ACC112 (cell line): ENCODE data around the gene PDE3B.
"Not testable (repeated sequence)": the region's sequence is repeated elsewhere in the genome, so short reads cannot be mapped to it uniquely, and the experiment has no call there.

Experiments used
- H2AFZ ChIP-seq: fragments of 200-600 bp; sonication (generic); one replicate; pipeline ENCODE4 v1.6.0; 2017; ENCODE audit warnings: antibody characterized with exemption, low read length; ENCODE audit not compliant: unreplicated experiment
- H3K27ac ChIP-seq: fragments of 200-600 bp; sonication (generic); 2 replicates; pipeline ENCODE4 v1.5.1; 2014; ENCODE audit warnings: low read depth, mild to moderate bottlenecking, antibody characterized with exemption, low read length, moderate library complexity
- H3K27me3 ChIP-seq: fragments of 200-600 bp; sonication (generic); 2 replicates; pipeline ENCODE4 v1.6.1; 2014; ENCODE audit warnings: mild to moderate bottlenecking, antibody characterized with exemption, low read length, moderate library complexity, mixed read lengths; ENCODE audit not compliant: insufficient read depth
- H3K36me3 ChIP-seq: fragments of 200-600 bp; sonication (generic); 2 replicates; pipeline ENCODE4 v1.6.1; 2016; ENCODE audit warnings: mild to moderate bottlenecking, antibody characterized with exemption, low read length, moderate library complexity, mixed read lengths; ENCODE audit not compliant: insufficient read depth
- H3K4me1 ChIP-seq: fragments of 200-600 bp; sonication (generic); one replicate; pipeline ENCODE4 v1.6.1; 2016; ENCODE audit warnings: low read length, mixed read lengths; ENCODE audit not compliant: insufficient read depth, unreplicated experiment, control insufficient read depth
- H3K4me3 ChIP-seq: fragments of 200-600 bp; sonication (generic); 2 replicates; pipeline ENCODE4 v1.5.1; 2014; ENCODE audit warnings: mild to moderate bottlenecking, low read depth, low read length
- H3K79me2 ChIP-seq: fragments of 200-600 bp; sonication (generic); one replicate; pipeline ENCODE4 v1.6.0; 2016; ENCODE audit warnings: low read length; ENCODE audit not compliant: control insufficient read depth, unreplicated experiment, insufficient read depth

PDE3B gene

DNA sequence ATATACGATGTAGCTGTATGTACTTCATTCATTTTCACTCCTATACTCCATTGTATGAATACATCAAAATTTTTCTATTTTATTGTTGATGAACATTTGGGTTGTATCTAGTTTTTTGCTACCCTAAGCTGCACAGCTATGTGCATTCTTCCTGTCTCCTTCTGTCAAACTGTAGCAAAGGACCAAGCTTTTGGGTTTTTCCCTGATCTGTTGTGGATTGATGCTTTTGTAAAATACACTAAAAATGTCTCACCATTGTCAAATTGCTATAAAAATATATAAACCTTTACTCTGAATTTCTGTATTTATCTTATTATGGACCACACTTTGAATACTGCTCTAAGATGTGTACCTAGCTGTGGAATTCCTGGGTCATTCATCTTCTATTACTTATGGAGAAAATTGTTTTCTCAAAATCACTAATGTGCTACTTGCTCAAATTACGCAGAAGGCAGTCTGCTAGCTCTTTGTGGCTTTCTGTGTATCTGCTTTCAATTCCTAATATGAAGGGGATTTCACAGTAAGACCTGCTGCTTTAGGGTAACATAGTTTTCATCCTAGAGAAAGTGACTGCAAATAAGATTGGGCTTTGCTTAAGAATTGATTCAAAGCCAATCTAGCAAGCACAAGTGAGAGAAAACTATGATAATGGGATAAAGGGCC, 125.1 kb downstream of the PDE3B start:
- H3K79me2 ChIP-seq = no peaks in the 10 kb centered on the region
- H2AFZ ChIP-seq = no peak overlapping the region

GRCh38 chr11:14773755-14774154, 130.2 kb downstream of the PDE3B start:
- Histone ChIP-seq H3K27me3 (peaks cover 17% of the 10 kb centered on the region), H3K36me3 (no peaks in the 10 kb centered on the region), H3K27ac (no peak overlapping the region), H2AFZ (no peak overlapping the region), H3K4me3 (no peak overlapping the region), H3K4me1 (no peaks in the 10 kb centered on the region), H3K79me2 (no peaks in the 10 kb centered on the region)

More for the DNA sequence above, 125.1 kb downstream of the PDE3B start:
- Histone ChIP-seq H3K27ac (no peak overlapping the region), H3K36me3 (no peaks in the 10 kb centered on the region), H3K4me3 (no peak overlapping the region), H3K4me1 (no peaks in the 10 kb centered on the region), H3K27me3 (peaks cover 46% of the 10 kb centered on the region)

DNA sequence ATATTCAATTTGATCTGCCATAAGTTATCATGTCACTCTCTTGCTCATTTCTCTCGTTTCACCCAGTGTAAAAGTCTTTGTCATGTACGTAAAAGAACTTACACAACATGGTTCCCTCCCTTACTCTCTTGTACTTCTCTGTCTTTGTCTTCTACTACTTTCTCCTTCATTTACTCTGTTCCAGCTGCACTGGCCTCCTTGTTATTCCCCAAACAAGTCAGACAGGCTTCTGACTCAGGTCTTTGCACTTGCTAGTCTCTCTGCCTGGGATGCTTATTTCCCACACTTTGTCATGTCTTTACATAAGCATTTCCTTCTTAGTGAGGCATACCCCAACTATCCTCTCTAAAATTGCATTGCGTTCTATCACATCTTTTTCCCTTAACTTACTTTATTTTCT, 131.1 kb downstream of the PDE3B start:
- H2AFZ ChIP-seq = no peak overlapping the region
- H3K4me3 ChIP-seq = no peak overlapping the region
- H3K27me3 ChIP-seq = peaks cover 12% of the 10 kb centered on the region
- no peaks in the 10 kb centered on the region for H3K4me1 ChIP-seq
- no peaks in the 10 kb centered on the region for H3K79me2 ChIP-seq
- H3K36me3 ChIP-seq = no peaks in the 10 kb centered on the region
- no peak overlapping the region for H3K27ac ChIP-seq

- Histone ChIP-seq H3K4me3 (no peak overlapping the region), H3K27me3 (peaks cover 9% of the 10 kb centered on the region; the same call in 1 of the 2 replicates), H3K36me3 (no peaks in the 10 kb centered on the region), H3K4me1 (no peaks in the 10 kb centered on the region), H3K27ac (no peak overlapping the region), H3K79me2 (no peaks in the 10 kb centered on the region), H2AFZ (no peak overlapping the region)
Measured at GRCh38 chr11:14775897-14776296, 132.3 kb downstream of the PDE3B start.

GRCh38 chr11:14778460-14778859, 134.9 kb downstream of the PDE3B start:
- not testable (repeated sequence) for H3K36me3 ChIP-seq, H3K27me3 ChIP-seq, H3K4me3 ChIP-seq, H2AFZ ChIP-seq, H3K79me2 ChIP-seq, H3K27ac ChIP-seq, H3K4me1 ChIP-seq

DNA sequence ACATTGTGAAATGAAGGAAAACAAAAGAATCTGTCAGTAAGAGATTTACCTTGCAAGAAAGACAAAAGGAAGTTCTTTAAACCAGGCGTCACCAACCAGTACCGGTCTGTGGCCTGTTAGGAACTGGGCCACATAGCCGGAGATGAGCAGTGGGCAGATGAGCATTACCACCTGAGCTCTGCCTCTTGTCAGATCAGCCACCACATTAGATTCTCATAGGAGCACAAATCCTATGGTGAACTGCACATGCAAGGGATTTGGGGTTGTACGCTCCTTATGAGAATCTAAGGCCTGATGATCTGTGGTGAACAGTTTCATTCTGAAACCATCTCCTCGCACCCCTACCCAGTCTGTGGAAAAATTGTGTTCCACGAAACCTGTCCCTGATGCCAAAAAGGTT, 140.2 kb downstream of the PDE3B start:
- H3K27ac ChIP-seq = no peak overlapping the region
- no peak overlapping the region for H2AFZ ChIP-seq
- no peaks in the 10 kb centered on the region for H3K4me1 ChIP-seq
- no peaks in the 10 kb centered on the region for H3K36me3 ChIP-seq
- peaks cover 7% of the 10 kb centered on the region; the same call in 1 of the 2 replicates for H3K27me3 ChIP-seq
- no peak overlapping the region for H3K4me3 ChIP-seq
- H3K79me2 ChIP-seq = no peaks in the 10 kb centered on the region

- Histone ChIP-seq H3K27ac (no peak overlapping the region), H3K4me3 (no peak overlapping the region), H3K79me2 (no peaks in the 10 kb centered on the region), H3K27me3 (peaks cover 7% of the 10 kb centered on the region; the same call in 1 of the 2 replicates), H3K36me3 (no peaks in the 10 kb centered on the region), H3K4me1 (no peaks in the 10 kb centered on the region), H2AFZ (no peak overlapping the region)
Measured at GRCh38 chr11:14784230-14784629, 140.6 kb downstream of the PDE3B start.

GRCh38 chr11:14789879-14790484, 146.4 kb downstream of the PDE3B start:
- Histone ChIP-seq H3K4me1 (no peaks in the 10 kb centered on the region), H3K27me3 (peaks cover 26% of the 10 kb centered on the region), H3K4me3 (no peak overlapping the region), H3K27ac (no peak overlapping the region), H3K36me3 (no peaks in the 10 kb centered on the region), H2AFZ (no peak overlapping the region), H3K79me2 (no peaks in the 10 kb centered on the region)

GRCh38 chr11:14793546-14793945, 149.9 kb downstream of the PDE3B start:
- H3K79me2 ChIP-seq = no peaks in the 10 kb centered on the region
- peaks cover 24% of the 10 kb centered on the region for H3K27me3 ChIP-seq
- H3K4me3 ChIP-seq = no peak overlapping the region
- H3K27ac ChIP-seq = no peak overlapping the region
- H3K4me1 ChIP-seq = no peaks in the 10 kb centered on the region
- H2AFZ ChIP-seq = no peak overlapping the region
- no peaks in the 10 kb centered on the region for H3K36me3 ChIP-seq

DNA sequence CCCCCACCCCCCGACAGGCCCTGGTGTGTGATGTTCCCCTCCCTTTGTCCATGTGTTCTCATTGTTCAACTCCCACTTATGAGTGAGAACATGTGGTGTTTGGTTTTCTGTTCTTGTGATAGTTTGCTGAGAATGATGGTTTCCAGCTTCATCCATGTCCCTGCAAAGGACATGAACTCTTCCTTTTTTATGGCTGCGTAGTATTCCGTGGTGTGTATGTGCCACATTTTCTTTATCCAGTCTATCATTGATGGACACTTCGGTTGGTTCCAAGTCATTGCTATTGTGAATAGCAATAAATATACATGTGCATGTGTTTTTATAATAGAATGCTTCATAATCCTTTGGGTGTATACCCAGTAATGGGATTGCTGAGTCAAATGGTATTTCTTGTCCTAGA, 152.4 kb downstream of the PDE3B start:
- not testable (repeated sequence) for H3K27ac ChIP-seq, H3K79me2 ChIP-seq, H3K4me3 ChIP-seq, H3K36me3 ChIP-seq, H3K4me1 ChIP-seq, H2AFZ ChIP-seq
- H3K27me3 ChIP-seq = peaks cover 27% of the 10 kb centered on the region

DNA sequence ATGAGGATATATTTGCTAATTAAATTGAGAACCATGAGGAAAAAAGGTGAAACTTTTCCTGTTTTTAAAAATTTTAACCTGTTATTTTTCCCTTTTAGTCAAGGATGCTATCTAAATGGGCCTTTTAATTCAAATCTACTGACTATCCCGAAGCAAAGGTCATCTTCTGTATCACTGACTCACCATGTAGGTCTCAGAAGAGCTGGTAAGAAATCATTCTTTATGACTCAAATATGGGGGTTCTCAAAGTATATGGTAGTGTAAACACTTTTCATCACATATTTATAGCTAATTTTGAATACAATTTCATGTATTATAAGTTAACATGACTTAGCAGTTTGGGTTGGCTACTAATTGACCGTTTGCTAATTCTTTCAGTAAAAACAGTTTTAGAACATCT, 160.2 kb downstream of the PDE3B start:
- H3K4me1 ChIP-seq = peaks cover 5% of the 10 kb centered on the region
- H3K79me2 ChIP-seq = no peaks in the 10 kb centered on the region
- no peak overlapping the region for H3K4me3 ChIP-seq
- H3K27ac ChIP-seq = no peak overlapping the region
- H2AFZ ChIP-seq = no peak overlapping the region
- peaks cover 12% of the 10 kb centered on the region for H3K27me3 ChIP-seq
- H3K36me3 ChIP-seq = no peaks in the 10 kb centered on the region
